HG02642 (cell line): Measurements from ENCODE around the gene CSRNP2.
"Not testable (repeated sequence)": the region's sequence is repeated elsewhere in the genome, so short reads cannot be mapped to it uniquely, and the experiment has no call there.

ENCODE experiments used
- ATAC-seq: cut with Tn5 transposase; IDR thresholded peaks from one replicate; pipeline ENCODE4 v1.9.1; 2021; ENCODE audit warnings: mild to moderate bottlenecking; ENCODE audit not compliant: unreplicated experiment, poor library complexity

CSRNP2 gene

GRCh38 chr12:51083126-51083833 lies at the start of gene CSRNP2:
Gene CSRNP2 (minus strand): TSS chr12:51083596. CDS start chr12:51076561, 7,035 bp downstream.
- peak; percentile 96 for ATAC-seq

DNA sequence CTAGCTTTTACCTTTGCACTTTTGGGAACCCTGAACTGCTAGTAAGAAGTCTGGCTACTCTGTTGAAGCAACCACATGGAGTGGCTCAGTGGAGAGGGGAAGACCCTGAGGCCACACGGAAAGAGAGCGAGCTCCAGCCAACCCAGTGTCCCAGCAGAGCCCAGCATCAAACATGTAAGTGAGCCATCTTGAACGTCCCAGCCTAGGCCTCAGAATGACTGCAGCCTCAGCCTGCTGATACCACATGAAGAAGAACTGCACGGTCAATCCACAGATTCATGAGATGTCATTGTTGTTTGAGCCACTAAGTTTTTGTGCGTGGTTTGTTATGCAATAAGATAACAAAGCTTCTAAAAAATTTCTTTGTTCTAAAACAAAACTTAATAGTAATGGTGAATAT lies 49.3 kb upstream of the CSRNP2 start:
- ATAC-seq: no peak

- no peak for ATAC-seq
These were observed 48.5 kb upstream of the CSRNP2 start for GRCh38 chr12:51131745-51132521.

DNA sequence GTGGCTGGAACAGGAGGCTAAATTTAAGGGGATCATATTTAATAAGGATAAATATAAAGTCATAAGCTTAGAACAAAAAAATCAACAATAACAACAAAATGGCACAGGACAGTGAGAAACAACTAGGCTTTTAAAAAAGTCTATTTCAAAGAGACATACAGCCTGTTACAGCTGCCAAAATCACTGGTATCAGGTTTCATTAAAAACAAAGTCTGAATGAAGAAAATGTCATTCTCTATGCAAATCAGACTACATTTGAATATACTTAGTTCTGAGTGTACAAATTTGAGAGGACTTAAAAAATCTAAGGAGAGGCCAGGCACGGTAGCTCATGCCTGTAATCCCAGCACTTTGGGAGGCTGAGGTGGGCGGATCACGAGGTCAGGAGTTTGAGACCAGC lies 45.5 kb upstream of the CSRNP2 start:
- no peak for ATAC-seq

GRCh38 chr12:51127050-51127729 lies 43.8 kb upstream of the CSRNP2 start:
- ATAC-seq: no peak

- ATAC-seq: no peak
These were observed 42.9 kb upstream of the CSRNP2 start for GRCh38 chr12:51126297-51126696.

GRCh38 chr12:51124504-51124903 lies 41.1 kb upstream of the CSRNP2 start:
- ATAC-seq: no peak

DNA sequence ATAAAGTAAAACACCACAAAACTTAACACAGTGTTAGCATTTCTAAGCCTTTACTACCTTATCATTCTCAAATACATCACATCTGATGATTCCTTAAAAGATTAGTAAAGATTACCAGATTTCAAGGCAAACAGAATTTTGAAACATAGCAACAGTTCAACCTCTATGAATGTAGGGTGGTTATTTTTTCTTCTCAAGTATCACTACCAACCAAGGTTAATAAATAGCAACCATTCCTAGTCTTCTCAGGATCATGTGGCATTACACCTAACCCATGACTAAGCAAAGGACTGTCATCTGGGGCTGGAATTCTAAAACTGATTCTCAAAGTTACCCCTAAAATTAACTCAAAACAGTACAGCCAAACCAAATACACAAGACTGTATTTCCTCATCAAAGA lies 39.4 kb upstream of the CSRNP2 start:
- ATAC-seq: no peak

DNA sequence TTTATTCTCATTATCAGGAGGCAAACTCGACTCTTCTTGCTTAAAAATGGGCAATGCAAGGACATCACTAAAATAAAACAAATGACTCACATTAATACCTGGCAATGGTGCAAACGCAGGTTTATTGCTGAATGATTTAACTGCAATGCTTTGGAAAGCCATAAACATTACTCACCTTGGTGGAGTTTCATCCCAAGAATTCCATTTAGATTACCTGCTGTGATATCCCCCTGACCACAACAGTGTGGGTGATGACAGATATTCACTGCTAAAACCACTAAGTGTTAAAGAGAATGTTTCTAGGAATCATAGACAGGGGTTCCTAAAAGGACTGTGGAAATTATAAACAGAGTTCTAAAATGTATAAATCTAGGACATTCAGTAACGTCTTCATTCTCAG lies 35.3 kb upstream of the CSRNP2 start:
- no peak for ATAC-seq

- no peak for ATAC-seq
These were observed 32.1 kb upstream of the CSRNP2 start for GRCh38 chr12:51115533-51115932.

DNA sequence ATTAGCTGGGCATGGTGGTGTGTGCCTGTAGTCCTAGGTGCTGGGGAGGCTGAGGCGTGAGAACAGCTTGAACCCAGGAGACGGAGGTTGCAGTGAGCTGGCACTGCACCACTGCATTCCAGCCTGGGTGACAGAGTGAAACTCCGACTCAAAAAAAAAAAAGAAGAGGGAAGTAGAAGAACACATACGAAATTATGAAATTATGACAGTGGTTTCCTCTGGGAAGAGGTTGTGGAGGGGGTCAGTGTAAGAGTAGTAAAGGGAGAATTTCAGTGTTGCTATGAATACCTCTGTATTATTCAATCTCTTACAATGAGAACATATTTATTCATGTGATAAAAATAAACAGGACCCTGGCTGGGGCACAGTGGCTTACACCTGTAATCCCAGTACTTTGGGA lies 24.7 kb upstream of the CSRNP2 start:
- ATAC-seq: no peak

DNA sequence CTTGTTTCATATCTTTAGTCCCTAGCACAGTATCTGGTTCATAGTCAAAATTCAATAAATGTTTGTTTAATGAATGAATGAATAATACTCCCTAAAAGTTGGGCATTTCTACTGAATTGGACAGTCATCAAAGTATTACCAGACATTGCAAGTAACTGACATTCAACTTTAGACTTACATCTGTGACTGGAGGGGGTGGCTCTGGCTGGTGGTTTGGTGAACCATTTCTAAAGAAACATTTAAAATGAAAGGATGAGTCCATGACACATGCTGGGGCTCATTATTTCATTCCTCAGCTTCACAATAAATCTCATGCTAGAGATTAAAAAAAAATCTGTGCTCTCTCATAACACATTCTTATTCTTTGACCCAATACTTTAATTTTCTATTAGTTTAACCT lies 20.6 kb upstream of the CSRNP2 start:
- ATAC-seq: no peak

DNA sequence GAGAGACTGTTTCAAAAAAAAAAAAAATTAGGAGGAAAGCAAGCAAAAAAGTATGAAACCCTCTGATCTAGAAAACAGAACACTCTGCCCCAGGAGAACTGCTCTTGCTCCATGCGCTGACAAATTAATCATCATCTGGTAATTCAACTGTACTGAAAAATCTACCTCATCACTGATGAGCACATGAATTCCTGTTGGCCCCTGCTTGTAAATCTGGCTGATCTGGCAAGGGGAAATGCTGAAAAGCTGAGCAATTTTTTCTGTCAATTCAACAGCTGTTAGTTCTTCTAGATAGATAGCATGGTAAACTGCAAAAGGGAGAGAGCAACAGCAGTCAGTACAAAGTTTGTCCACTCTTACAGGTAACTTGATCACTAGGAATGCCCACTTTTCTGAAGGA lies 15.2 kb upstream of the CSRNP2 start:
- no peak for ATAC-seq

- no peak for ATAC-seq
These were observed 7.4 kb upstream of the CSRNP2 start for GRCh38 chr12:51090705-51091229.

DNA sequence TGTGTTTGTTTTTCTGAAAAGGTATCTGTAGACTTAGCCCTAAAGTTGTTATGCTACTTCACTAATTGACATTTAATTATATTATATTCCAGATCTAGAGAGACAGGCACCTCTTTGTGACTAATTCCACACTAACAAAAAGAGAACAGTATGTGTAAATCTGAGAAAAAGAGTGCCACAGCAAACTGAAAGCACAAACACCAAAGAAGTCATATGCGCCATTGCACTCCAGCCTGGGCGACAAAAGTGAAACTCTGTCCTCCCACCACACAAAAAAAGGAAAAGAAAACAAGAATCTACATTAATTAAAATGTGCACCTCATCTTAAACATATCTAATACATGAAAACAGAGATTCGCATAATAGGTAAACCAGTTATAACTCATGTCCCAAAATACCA lies 4.4 kb upstream of the CSRNP2 start:
- no peak for ATAC-seq

DNA sequence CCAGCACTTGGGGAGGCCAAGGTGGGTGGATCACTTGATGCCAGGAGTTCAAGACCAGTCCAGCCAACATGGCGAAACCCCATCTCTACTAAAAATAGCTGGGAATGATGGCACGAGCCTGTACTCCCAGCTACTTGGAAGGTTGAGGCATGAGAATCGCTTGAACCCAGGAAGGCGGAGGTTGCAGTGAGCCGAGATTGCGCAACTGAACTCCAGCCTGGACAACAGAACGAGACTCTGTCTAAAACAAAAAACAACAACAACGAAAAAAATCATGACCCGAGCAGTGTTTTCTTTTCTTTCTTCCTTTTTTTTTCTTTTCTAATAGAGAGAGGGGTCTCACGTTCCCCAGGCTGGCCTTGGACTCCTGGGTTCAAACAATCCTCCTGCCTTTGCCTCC lies 3.5 kb upstream of the CSRNP2 start:
- no peak for ATAC-seq

- no peak for ATAC-seq
These were observed 2.4 kb upstream of the CSRNP2 start for GRCh38 chr12:51085757-51086156.

GRCh38 chr12:51082561-51083125 lies 753 bp downstream of the CSRNP2 start:
- no peak for ATAC-seq

DNA sequence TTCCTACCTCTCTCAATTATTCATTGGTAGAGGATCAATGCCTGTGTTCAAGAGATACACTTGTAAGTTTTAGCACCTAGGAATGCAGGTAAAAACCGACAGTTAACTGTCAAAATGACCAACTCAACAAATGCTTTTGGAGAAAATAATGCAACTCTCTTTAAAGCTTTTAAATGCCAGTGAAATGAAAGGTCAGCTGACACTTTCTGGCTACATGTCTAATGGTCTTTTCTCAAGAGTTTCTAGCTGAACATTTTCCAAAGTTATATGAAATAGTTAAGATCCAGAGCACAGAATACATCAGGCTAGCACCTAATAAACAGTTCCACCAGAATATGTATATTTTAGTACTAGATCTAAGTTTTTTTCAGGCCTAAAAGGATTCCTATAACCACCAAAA lies 2.0 kb downstream of the CSRNP2 start:
- no peak for ATAC-seq

DNA sequence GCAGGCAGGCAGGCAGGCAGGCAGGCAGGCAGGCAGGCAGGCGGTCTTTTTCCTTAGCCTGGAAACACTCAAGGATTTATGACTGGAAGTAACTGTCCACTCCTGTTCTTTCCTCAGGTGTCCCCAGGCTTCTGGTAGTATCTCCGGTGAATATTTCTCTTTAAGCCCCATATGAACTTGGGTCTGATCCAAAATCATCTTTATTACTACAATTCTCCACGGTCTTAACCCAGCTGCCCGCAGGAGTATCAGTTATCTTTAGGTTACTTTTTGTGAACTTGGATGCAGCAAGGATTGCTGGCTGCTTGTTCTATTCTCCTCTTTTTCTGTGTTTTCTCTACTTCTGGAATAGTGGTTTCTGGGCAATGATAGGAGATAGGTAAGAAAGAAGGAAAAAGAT lies 3.3 kb downstream of the CSRNP2 start:
- ATAC-seq: no peak

GRCh38 chr12:51078866-51079265 lies 4.5 kb downstream of the CSRNP2 start:
- ATAC-seq: not testable (repeated sequence)
